GM12878 (cell line): ENCODE data around the gene OPCML. TPM values are rescaled to one million over a fixed set of nuclear protein-coding genes. Genes with fewer than 3 reads are reported as not detected.

Experiments
- ATAC-seq: fragments of 200-7000 bp; cut with Tn5 transposase; 3 replicates; pipeline ENCODE4 v1.9.1; 2020; ENCODE audit warnings: mild to moderate bottlenecking, moderate library complexity
- BruUV-seq: library from RNA; stranded (reverse); fragments of 400-500 nt; replicated peaks from 2 replicates; lab custom pipeline; 2021; lab: Mats Ljungman, UMichigan
- CTCF ChIA-PET: fragments of 300-600 bp; sonication (Branson Sonifier 250); formaldehyde crosslinking; extraction: SDS; loops from one replicate; lab custom pipeline; 2021; ENCODE audit warnings: inconsistent platforms; lab: Yijun Ruan, JAX
- POLR2A ChIA-PET: fragments of 350-600 bp; formaldehyde crosslinking; extraction: SDS; loops from one replicate; lab custom pipeline; 2021; ENCODE audit warnings: inconsistent platforms; lab: Charles Lee
- RAD21 ChIA-PET: fragments of 300-600 bp; sonication (Branson Sonifier 250); formaldehyde crosslinking; loops from one replicate; lab custom pipeline; 2023; ENCODE audit warnings: antibody characterized with exemption; ENCODE audit not compliant: unreplicated experiment; lab: Charles Lee
- SMC1A ChIA-PET: fragments of 300-600 bp; sonication (Branson Sonifier 250); formaldehyde crosslinking; loops from one replicate; lab custom pipeline; 2023; ENCODE audit not compliant: unreplicated experiment, uncharacterized antibody; lab: Charles Lee
- DNase-seq: peaks from one replicate; pipeline ENCODE4 v3.0.0-alpha.2; 2011; ENCODE audit warnings: low read depth, low spot score
- FAIRE-seq: peaks from 3 replicates; lab custom pipeline; 2011; peaks lifted over from hg19 to GRCh38; lab: Jason Lieb, UNC
- H2AFZ ChIP-seq: 2 replicates; pipeline ENCODE4 v1.6.0; 2011; ENCODE audit warnings: low read depth, low read length, control low read depth; ENCODE audit not compliant: control insufficient read depth
- H3K27ac ChIP-seq: 2 replicates; pipeline ENCODE4 v1.5.1; 2011; ENCODE audit warnings: control low read depth; ENCODE audit not compliant: control insufficient read depth, insufficient read depth
- H3K27me3 ChIP-seq, 2 experiments: replicated peaks in 1 of 2; 2 replicates each; pipeline versions ENCODE4 v1.6.0 to v1.6.1; 2011; ENCODE audit warnings: low read length in 1 of 2; ENCODE audit not compliant: control insufficient read depth in 2 of 2, insufficient read depth in 2 of 2
- H3K36me3 ChIP-seq, 2 experiments: 2 replicates each; pipeline ENCODE4 v1.5.1; 2011; ENCODE audit warnings: low read length in 1 of 2; ENCODE audit not compliant: control insufficient read depth in 2 of 2, insufficient read depth in 2 of 2
- H3K4me1 ChIP-seq: 2 replicates; pipeline ENCODE4 v1.6.1; 2011; ENCODE audit warnings: mild to moderate bottlenecking, low read length, moderate library complexity, mixed read lengths; ENCODE audit not compliant: control insufficient read depth, insufficient read depth
- H3K4me2 ChIP-seq: 2 replicates; pipeline ENCODE4 v1.6.0; 2011; ENCODE audit warnings: control low read depth; ENCODE audit not compliant: control insufficient read depth, insufficient read depth
- H3K4me3 ChIP-seq: fragments of 200-600 bp; sonication (generic); 2 replicates; pipeline ENCODE4 v1.5.1; 2016
- H3K79me2 ChIP-seq: 2 replicates; pipeline ENCODE4 v1.6.0; 2011; ENCODE audit warnings: low read length; ENCODE audit not compliant: control insufficient read depth, insufficient read depth
- H3K9ac ChIP-seq: 2 replicates; pipeline ENCODE4 v1.8.0; 2011; ENCODE audit warnings: low read length, control low read depth, mixed read lengths; ENCODE audit not compliant: control insufficient read depth, insufficient read depth
- H3K9me3 ChIP-seq: replicated peaks from 3 replicates; pipeline ENCODE4 v1.5.1; 2011; ENCODE audit warnings: mild to moderate bottlenecking, low read length; ENCODE audit not compliant: control insufficient read depth, insufficient read depth
- H4K20me1 ChIP-seq: 2 replicates; pipeline ENCODE4 v1.6.0; 2011; ENCODE audit not compliant: control insufficient read depth, insufficient read depth
- BHLHE40 ChIP-seq, 2 experiments: fragments of 450-650 bp in 1 of 2; IDR thresholded peaks; 2 replicates each; pipeline ENCODE4 v1.6.1; 2011 to 2017; ENCODE audit warnings: low read depth in 2 of 2, borderline replicate concordance in 1 of 2, improper control_type of control experiment in 1 of 2, low read length in 1 of 2, mild to moderate bottlenecking in 1 of 2
- E2F8 ChIP-seq: fragments of 450-650 bp; IDR thresholded peaks from 2 replicates; pipeline ENCODE4 v1.6.1; 2018; ENCODE audit warnings: mild to moderate bottlenecking, low read depth, moderate library complexity; ENCODE audit not compliant: partially characterized antibody
- FOS ChIP-seq: IDR thresholded peaks from 3 replicates; pipeline ENCODE4 v1.6.1; 2011; ENCODE audit warnings: borderline replicate concordance; ENCODE audit not compliant: insufficient read length; ENCODE audit errors: extremely low read depth
- GABPA ChIP-seq: IDR thresholded peaks from 2 replicates; pipeline ENCODE4 v1.6.1; 2014; ENCODE audit warnings: antibody characterized with exemption, low read depth, mild to moderate bottlenecking, inconsistent platforms
- MEF2B ChIP-seq: fragments of 450-650 bp; IDR thresholded peaks from 2 replicates; pipeline ENCODE4 v1.6.1; 2018; ENCODE audit warnings: mild to moderate bottlenecking, moderate library complexity; ENCODE audit not compliant: partially characterized antibody, poor library complexity, severe bottlenecking
- PAX5 ChIP-seq: IDR thresholded peaks from 2 replicates; pipeline ENCODE4 v1.6.1; 2011; ENCODE audit warnings: low read depth, low read length, borderline replicate concordance
- PAX8 ChIP-seq: fragments of 450-650 bp; IDR thresholded peaks from 2 replicates; pipeline ENCODE4 v1.6.1; 2017; ENCODE audit warnings: mild to moderate bottlenecking, moderate library complexity
- RBBP5 ChIP-seq: fragments of 200-600 bp; sonication (generic); conservative IDR thresholded peaks from 2 replicates; pipeline ENCODE4 v1.6.1; 2016
- TCF3 ChIP-seq: IDR thresholded peaks from 2 replicates; pipeline ENCODE4 v1.6.1; 2012; ENCODE audit warnings: low read depth, mild to moderate bottlenecking, low read length, borderline replicate concordance; ENCODE audit not compliant: insufficient read depth
- ZSCAN29 ChIP-seq: fragments of 450-650 bp; IDR thresholded peaks from 2 replicates; pipeline ENCODE4 v1.6.1; 2017; ENCODE audit warnings: mild to moderate bottlenecking, moderate library complexity
- WGBS: methylation state at CpG from one replicate; pipeline ENCODE4 v1.1.6; 2016; ENCODE audit warnings: low lambda C conversion rate; ENCODE audit not compliant: insufficient replicate concordance, insufficient coverage; ENCODE audit errors: missing lambda C conversion rate; 5-methylcytosine and 5-hydroxymethylcytosine counted together
- in situ Hi-C: fragments of 300-500 bp; cut with MboI; formaldehyde crosslinking; loops from 9 replicates; pipeline ENCODE4 v1.14.3; 2018; ENCODE audit warnings: mixed read lengths
- intact Hi-C: fragments of 100-400 bp; cut with micrococcal nuclease; formaldehyde crosslinking; loops from one replicate; pipeline ENCODE4 v1.14.2; 2022; ENCODE audit not compliant: unreplicated experiment
- polyA plus RNA-seq, 11 experiments: library from polyadenylated mRNA; depleted of rRNA in 4 of 11; unstranded in 6 of 11; stranded (reverse) in 5 of 11; fragments of >200 nt; fragmentation: Nextera tagmentation in 4 of 11; fragmentation: Illumina TruSeq in 1 of 11; extraction: Ambion mirVana in 4 of 11; extraction: Trizol in 1 of 11; gene quantifications; 1 replicate in 1 of 11; 2 replicates in 10 of 11; pipeline versions ENCODE4 v1.2.1 to v1.2.3, GENCODE V29; 2011 to 2016; ENCODE audit warnings: inconsistent platforms in 2 of 11, missing spikeins in 2 of 11, low read depth in 1 of 11
- total RNA-seq, 4 experiments: library from RNA; depleted of rRNA in 3 of 4; stranded (reverse); fragments of >200 nt in 3 of 4; fragmentation: Illumina TruSeq in 1 of 4; extraction: Trizol in 1 of 4; gene quantifications; 2 replicates each; pipeline versions ENCODE4 v1.2.1 to v1.2.3, GENCODE V29; 2013 to 2021

OPCML gene
- total and polyA plus RNA-seq, 10 of the 15 experiments (the other 5 are each of a cell fraction or from before 2014, with no cell fraction given): 0.84 TPM; not detected in 9

- Histone ChIP-seq H3K27me3 (no peaks in the 10 kb centered on the region), H2AFZ (no peak overlapping the region), H3K36me3 (no peaks in the 10 kb centered on the region), H3K79me2 (no peaks in the 10 kb centered on the region), H3K9ac (no peak overlapping the region), H3K4me1 (no peaks in the 10 kb centered on the region), H3K4me2 (no peak overlapping the region), H4K20me1 (no peaks in the 10 kb centered on the region), H3K9me3 (no peaks in the 10 kb centered on the region), H3K27ac (no peak overlapping the region), H3K4me3 (no peak overlapping the region)
- ChIA-PET SMC1A (no interaction called here), POLR2A (no interaction called here), CTCF (no interaction called here), RAD21 (no interaction called here)
- TF ChIP-seq E2F8 (no peak), BHLHE40 (IDR thresholded peaks at IDR 0.05; ENCODE audit: borderline replicate concordance in 1 of 2, low read depth in 2 of 2, low read length in 1 of 2) (no peak), PAX8 (no peak), TCF3 (no peak), MEF2B (no peak), ZSCAN29 (no peak), FOS (no peak), RBBP5 (no peak), PAX5 (no peak), GABPA (no peak)
- no peak for ATAC-seq
- in situ Hi-C loops (no loop called here), intact Hi-C loops (no loop called here)
- FAIRE-seq: no peak
- WGBS: 14% methylated on average over 4 of the region's 4 CpGs
- no peak for DNase-seq
- BruUV-seq: no TSS peak
Observed at GRCh38 chr11:132623511-132623910, 908.8 kb downstream of the OPCML start.
